GM12873 (cell line): ENCODE results near the gene PRND.

Experiments used
- TF ChIP-seq, protein P1 (sequence below): IDR thresholded peaks from 2 replicates; pipeline ENCODE4 v1.5.1; 2012; ENCODE audit warnings: low read depth, mild to moderate bottlenecking, moderate library complexity, low read length, control low read depth; ENCODE audit not compliant: insufficient read depth; ENCODE audit errors: missing control alignments

PRND gene

DNA sequence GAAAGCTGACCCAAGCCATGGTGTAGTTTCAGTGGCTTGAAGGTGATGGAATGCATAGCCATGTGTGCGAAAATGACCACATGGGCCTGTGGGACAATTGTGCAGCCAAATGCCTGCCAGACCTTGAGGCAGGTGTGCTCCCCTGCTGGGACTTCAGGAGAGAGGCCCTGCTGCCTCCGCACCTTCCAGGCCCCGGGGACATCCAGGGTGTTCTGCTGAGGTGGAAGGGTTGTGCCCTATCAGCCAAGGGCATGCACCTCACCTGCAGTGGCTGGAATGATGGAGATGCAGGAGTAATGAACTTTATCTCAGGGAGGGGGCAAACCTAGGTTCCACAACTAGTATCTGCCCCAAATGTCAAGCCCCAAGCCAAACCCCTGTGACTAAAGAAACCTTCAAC is 44.0 kb downstream of the PRND start:
- TF ChIP-seq, protein P1, sequence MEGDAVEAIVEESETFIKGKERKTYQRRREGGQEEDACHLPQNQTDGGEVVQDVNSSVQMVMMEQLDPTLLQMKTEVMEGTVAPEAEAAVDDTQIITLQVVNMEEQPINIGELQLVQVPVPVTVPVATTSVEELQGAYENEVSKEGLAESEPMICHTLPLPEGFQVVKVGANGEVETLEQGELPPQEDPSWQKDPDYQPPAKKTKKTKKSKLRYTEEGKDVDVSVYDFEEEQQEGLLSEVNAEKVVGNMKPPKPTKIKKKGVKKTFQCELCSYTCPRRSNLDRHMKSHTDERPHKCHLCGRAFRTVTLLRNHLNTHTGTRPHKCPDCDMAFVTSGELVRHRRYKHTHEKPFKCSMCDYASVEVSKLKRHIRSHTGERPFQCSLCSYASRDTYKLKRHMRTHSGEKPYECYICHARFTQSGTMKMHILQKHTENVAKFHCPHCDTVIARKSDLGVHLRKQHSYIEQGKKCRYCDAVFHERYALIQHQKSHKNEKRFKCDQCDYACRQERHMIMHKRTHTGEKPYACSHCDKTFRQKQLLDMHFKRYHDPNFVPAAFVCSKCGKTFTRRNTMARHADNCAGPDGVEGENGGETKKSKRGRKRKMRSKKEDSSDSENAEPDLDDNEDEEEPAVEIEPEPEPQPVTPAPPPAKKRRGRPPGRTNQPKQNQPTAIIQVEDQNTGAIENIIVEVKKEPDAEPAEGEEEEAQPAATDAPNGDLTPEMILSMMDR: no peak

DNA sequence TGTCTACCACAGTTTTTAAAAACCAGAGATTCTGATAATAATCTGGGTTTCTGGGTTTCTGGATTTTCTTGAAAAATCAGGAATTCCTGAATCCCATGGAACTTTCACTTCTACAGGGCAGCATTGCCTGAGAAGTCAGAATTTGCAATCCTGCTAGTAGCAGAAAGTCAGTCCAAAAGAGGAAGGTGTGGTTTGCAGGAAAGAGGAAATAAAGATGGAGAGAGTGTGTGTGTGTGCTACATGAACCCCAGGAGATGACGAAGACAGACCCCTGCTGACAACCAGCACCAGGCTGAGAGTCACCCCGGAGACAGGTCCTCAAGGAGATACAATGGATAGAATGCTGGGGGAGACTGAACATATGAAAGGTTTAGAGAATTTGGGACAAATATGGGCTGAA is 44.9 kb downstream of the PRND start:
- TF ChIP-seq, protein P1: no peak

DNA sequence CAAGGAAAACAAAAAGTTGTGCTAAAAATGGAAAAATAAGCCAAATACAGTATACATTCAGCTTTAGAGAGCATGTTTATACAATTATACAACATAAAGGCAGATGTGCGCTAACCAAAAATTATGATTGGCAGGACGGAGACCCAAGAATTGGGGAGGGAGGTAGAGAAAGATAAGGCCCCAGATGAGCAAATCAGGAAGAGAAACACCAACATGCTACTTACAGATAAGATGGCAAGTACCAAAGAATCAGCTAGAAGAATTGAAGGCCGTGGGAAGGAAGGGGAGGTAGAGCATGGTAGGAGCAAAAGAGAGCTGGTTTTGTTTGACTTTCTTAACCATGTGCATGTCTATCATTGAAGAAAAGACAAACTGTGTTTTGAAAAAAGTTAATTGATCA is 45.4 kb downstream of the PRND start:
- TF ChIP-seq, protein P1: no peak

DNA sequence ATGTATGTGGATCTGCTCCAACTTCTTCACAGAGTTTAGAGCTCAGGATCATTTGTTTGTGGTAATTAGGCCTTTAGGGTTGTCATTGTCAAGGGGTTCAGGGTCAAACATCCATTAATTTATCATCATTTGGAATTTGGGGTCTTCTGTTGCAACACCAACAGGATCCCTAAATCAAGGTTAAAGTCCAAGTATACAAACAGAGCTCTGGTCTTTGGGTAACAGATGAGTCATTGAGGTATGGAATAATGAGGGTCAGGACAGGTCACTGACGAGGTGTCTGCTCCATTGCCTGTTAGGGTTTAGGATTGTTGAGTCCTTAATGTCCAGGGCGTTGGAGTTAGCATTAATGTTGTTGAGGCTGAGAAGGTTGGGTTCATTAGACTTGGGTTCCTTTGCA is 47.6 kb downstream of the PRND start:
- TF ChIP-seq, protein P1: no peak

DNA sequence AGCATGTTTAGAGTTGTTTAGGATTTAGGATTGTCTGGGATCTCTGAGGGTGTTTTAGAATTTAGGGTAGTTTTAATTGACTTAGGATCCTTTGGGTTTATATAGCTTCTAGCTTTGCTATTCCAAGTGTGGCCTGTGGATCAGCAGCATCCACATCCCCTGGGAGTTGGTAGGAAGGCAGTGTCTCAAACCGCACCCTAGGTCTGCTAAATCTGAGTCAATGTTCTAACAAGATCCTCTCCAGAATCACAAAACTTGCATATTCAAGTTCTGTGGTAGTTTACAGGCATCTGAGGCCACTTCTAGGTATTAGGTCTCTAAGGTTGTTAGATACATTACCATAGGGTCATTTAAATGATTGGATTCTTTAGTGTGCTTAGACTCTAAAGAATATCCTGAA is 48.3 kb downstream of the PRND start:
- TF ChIP-seq, protein P1: no peak

DNA sequence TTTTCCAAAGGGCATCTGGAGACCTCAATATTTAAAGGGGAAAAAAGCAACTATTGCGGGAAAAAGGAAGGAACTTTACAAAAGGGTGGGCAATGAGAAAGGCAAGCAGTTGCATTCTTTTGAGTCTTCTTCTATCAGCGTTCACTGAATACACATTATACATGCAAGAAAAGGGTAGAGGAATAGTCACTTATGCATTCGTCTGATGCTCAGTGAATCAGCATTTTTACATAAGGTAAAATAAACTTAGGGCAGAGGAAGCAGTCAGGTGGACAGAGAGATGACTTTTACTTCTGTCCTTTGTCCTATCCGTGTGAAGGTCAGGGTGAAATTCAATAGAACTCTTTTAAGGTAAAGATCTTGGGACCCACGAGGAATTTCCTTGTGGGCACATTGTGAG is 49.3 kb downstream of the PRND start:
- TF ChIP-seq, protein P1: no peak

DNA sequence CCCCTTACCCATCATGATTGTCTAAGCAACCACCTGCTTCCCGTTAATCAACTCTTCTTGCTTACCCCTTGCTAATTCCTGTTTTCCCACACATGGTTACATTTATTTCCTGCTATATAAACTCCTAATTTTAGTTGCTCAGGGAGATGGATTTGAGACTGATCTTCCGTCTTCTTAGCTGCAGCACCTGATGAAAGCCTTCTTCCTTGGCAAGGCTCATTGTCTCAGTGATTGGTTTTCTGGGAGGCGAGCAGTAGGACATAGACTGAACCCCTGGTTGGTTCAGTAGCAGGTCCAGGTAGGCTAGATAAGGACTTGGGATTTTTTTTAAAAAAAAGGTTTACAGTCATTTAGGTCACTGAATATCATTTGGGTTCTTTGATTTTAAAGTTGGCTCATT is 50.4 kb downstream of the PRND start:
- TF ChIP-seq, protein P1: no peak
